K562 (cell line): ENCODE results near the gene CCNL1. TPM values are rescaled to one million over a fixed set of nuclear protein-coding genes. Genes with fewer than 3 reads are reported as not detected.

Experiments used
- CBFA2T3 ChIP-seq: fragments of 450-650 bp; IDR thresholded peaks from 2 replicates; pipeline ENCODE4 v1.6.1; 2017
- CBX5 ChIP-seq: IDR thresholded peaks from 2 replicates; pipeline ENCODE4 v1.6.1; 2014; ENCODE audit warnings: low read depth, borderline replicate concordance
- CHD2 ChIP-seq: IDR thresholded peaks from 2 replicates; pipeline ENCODE4 v1.6.1; 2011; ENCODE audit warnings: low read depth, low read length
- ELK3 ChIP-seq: fragments of 450-650 bp; formaldehyde crosslinking; IDR thresholded peaks from 2 replicates; pipeline ENCODE4 v1.4.0; 2020; ENCODE audit warnings: mild to moderate bottlenecking
- FOXA3 ChIP-seq, 2 experiments: fragments of 450-650 bp in 1 of 2; sonication (generic) in 1 of 2; formaldehyde crosslinking; IDR thresholded peaks in 1 of 2; conservative IDR thresholded peaks in 1 of 2; 2 replicates each; pipeline versions ENCODE4 v1.4.0 to v1.8.0; 2020 to 2022; ENCODE audit warnings: mild to moderate bottlenecking in 2 of 2, missing genetic modification reagents in 1 of 2
- FOXM1 ChIP-seq, 2 experiments: fragments of 450-650 bp in 1 of 2; sonication (generic) in 1 of 2; formaldehyde crosslinking in 1 of 2; IDR thresholded peaks; 2 replicates each; pipeline versions ENCODE4 v1.6.1 to v1.9.0; 2017 to 2022; ENCODE audit warnings: low read depth in 2 of 2, mild to moderate bottlenecking in 2 of 2, missing genetic modification reagents in 1 of 2, moderate library complexity in 1 of 2
- GABPB1 ChIP-seq: sonication (generic); formaldehyde crosslinking; IDR thresholded peaks from 2 replicates; pipeline ENCODE4 v1.8.0; 2022; ENCODE audit warnings: mild to moderate bottlenecking, missing genetic modification reagents
- ID3 ChIP-seq, 2 experiments: fragments of 250-450 bp in 1 of 2; fragments of 450-650 bp in 1 of 2; sonication (Bioruptor Pico) in 1 of 2; IDR thresholded peaks; 2 replicates each; pipeline versions ENCODE4 v1.6.1 to v1.8.0; 2016 to 2021; ENCODE audit warnings: mild to moderate bottlenecking in 2 of 2, moderate library complexity in 2 of 2, missing compliant biosample characterization in 1 of 2, missing genetic modification characterization in 1 of 2
- ILF3 ChIP-seq: fragments of 450-650 bp; IDR thresholded peaks from 2 replicates; pipeline ENCODE4 v1.6.1; 2018; ENCODE audit warnings: antibody characterized with exemption, mild to moderate bottlenecking, moderate library complexity, borderline replicate concordance
- KLF13 ChIP-seq: fragments of 450-650 bp; IDR thresholded peaks from 2 replicates; pipeline ENCODE4 v1.6.1; 2016; ENCODE audit warnings: missing genetic modification characterization, low read depth, mild to moderate bottlenecking, missing compliant biosample characterization, moderate library complexity, borderline replicate concordance
- LCOR ChIP-seq: sonication (generic); formaldehyde crosslinking; IDR thresholded peaks from 2 replicates; pipeline ENCODE4 v1.8.0; 2022; ENCODE audit warnings: mild to moderate bottlenecking, missing genetic modification reagents
- NCOA6 ChIP-seq: fragments of 450-650 bp; IDR thresholded peaks from 2 replicates; pipeline ENCODE4 v1.6.1; 2017; ENCODE audit warnings: mild to moderate bottlenecking
- PCBP1 ChIP-seq: fragments of 200-400 bp; formaldehyde crosslinking; IDR thresholded peaks from 2 replicates; pipeline ENCODE4 v1.6.1; 2018; ENCODE audit warnings: mild to moderate bottlenecking, low read depth, low read length; ENCODE audit not compliant: poor library complexity, severe bottlenecking
- POLR3A ChIP-seq: IDR thresholded peaks from 2 replicates; pipeline ENCODE4 v1.6.1; 2011; ENCODE audit warnings: borderline replicate concordance, mild to moderate bottlenecking, moderate library complexity; ENCODE audit not compliant: insufficient read length, insufficient read depth; ENCODE audit errors: extremely low read depth
- SIN3A ChIP-seq, 2 experiments: fragments of 150-350 bp in 1 of 2; IDR thresholded peaks; 2 replicates each; pipeline ENCODE4 v1.6.1; 2011 to 2016; ENCODE audit warnings: borderline replicate concordance in 2 of 2, low read depth in 2 of 2, low read length in 2 of 2, mild to moderate bottlenecking in 2 of 2, moderate library complexity in 2 of 2; ENCODE audit not compliant: control insufficient read depth in 1 of 2
- SMARCA4 ChIP-seq: fragments of 450-650 bp; IDR thresholded peaks from 2 replicates; pipeline ENCODE4 v1.6.1; 2016
- ZNF174 ChIP-seq: fragments of 250-450 bp; sonication (Bioruptor Pico); IDR thresholded peaks from 2 replicates; pipeline ENCODE4 v1.4.0; 2020; ENCODE audit warnings: mild to moderate bottlenecking
- ZNF324 ChIP-seq: fragments of 250-450 bp; sonication (Bioruptor Pico); IDR thresholded peaks from 2 replicates; pipeline ENCODE4 v1.4.0; 2020; ENCODE audit warnings: mild to moderate bottlenecking
- ZNF586 ChIP-seq: fragments of 450-650 bp; formaldehyde crosslinking; conservative IDR thresholded peaks from 2 replicates; pipeline ENCODE4 v1.4.0; 2020; ENCODE audit warnings: mild to moderate bottlenecking, moderate library complexity
- ZNF778 ChIP-seq: fragments of 450-650 bp; formaldehyde crosslinking; IDR thresholded peaks from 2 replicates; pipeline ENCODE4 v1.4.0; 2020; ENCODE audit warnings: mild to moderate bottlenecking, moderate library complexity
- polyA plus RNA-seq, 8 experiments: library from polyadenylated mRNA; depleted of rRNA in 4 of 8; stranded (reverse) in 5 of 8; unstranded in 3 of 8; fragments of >200 nt; fragmentation: Nextera tagmentation in 2 of 8; fragmentation: Illumina TruSeq in 1 of 8; extraction: Ambion mirVana in 2 of 8; extraction: Trizol in 1 of 8; gene quantifications; 2 replicates each; pipeline versions ENCODE4 v1.2.1 to v1.2.3, GENCODE V29; 2011 to 2014; ENCODE audit warnings: inconsistent platforms in 1 of 8, missing spikeins in 1 of 8
- total RNA-seq, 7 experiments: library from RNA; depleted of rRNA in 6 of 7; stranded (reverse); fragments of >200 nt in 6 of 7; fragmentation: Illumina TruSeq in 2 of 7; extraction: Trizol in 2 of 7; gene quantifications; 2 replicates each; pipeline versions ENCODE4 v1.2.1 to v1.2.3, GENCODE V29; 2011 to 2021; ENCODE audit warnings: low replicate concordance in 1 of 7
- TF ChIP-seq, protein P1 (sequence below): fragments of 450-650 bp; IDR thresholded peaks from 2 replicates; pipeline ENCODE4 v1.6.1; 2017; ENCODE audit warnings: antibody characterized with exemption
- TF ChIP-seq, protein P2 (sequence below): fragments of 250-450 bp; sonication (Bioruptor Pico); IDR thresholded peaks from 2 replicates; pipeline ENCODE4 v1.5.1; 2021; ENCODE audit warnings: mild to moderate bottlenecking

Gene CCNL1
- total and polyA plus RNA-seq, 9 of the 15 experiments (the other 6 are each of a cell fraction or from before 2014, with no cell fraction given): 16.1 to 186 (median 132) TPM

GRCh38 chr3:157159762-157160657, at the start of gene CCNL1 (continued):
- TF ChIP-seq NCOA6 (peak; percentile 86), ELK3 (no peak), FOXA3 (CRISPR knock-in tag; conservative IDR thresholded peaks at IDR 0.05 in 1 of 2, IDR thresholded peaks at IDR 0.05 in 1 of 2) (peak in 1 of 2 experiments; percentile 71; a peak in 1 of 4 replicates), ILF3 (peak; percentile 92; the same call in 1 of the 2 replicates), SIN3A (IDR thresholded peaks at IDR 0.05; ENCODE audit: borderline replicate concordance in 2 of 2, control insufficient read depth in 1 of 2, low read depth in 2 of 2, low read length in 2 of 2) (peak; percentile 34 to 78; a peak in 2 of 4 replicates), ZNF174 (CRISPR knock-in tag) (no peak), ZNF324 (CRISPR knock-in tag) (peak; percentile 35; the same call in 1 of the 2 replicates), ZNF586 (no peak), CBX5 (no peak), FOXM1 (IDR thresholded peaks at IDR 0.05; ENCODE audit: low read depth) (no peak), FOXM1 (CRISPR knock-in tag; IDR thresholded peaks at IDR 0.05; ENCODE audit: low read depth) (peak; percentile 96), CBFA2T3 (peak; percentile 33; the same call in 1 of the 2 replicates), CHD2 (peak; percentile 92), POLR3A (no peak), SMARCA4 (no peak), KLF13 (tag) (peak; percentile 88; the same call in 1 of the 2 replicates), LCOR (CRISPR knock-in tag) (peak; percentile 98), ID3 (CRISPR knock-in tag; IDR thresholded peaks at IDR 0.05) (no peak), ID3 (tag; IDR thresholded peaks at IDR 0.05) (peak; percentile 73; the same call in 1 of the 2 replicates), ZNF778 (CRISPR knock-in tag) (no peak), GABPB1 (CRISPR knock-in tag) (peak; percentile 94), PCBP1 (peak; percentile 100)
- TF ChIP-seq, protein P1, sequence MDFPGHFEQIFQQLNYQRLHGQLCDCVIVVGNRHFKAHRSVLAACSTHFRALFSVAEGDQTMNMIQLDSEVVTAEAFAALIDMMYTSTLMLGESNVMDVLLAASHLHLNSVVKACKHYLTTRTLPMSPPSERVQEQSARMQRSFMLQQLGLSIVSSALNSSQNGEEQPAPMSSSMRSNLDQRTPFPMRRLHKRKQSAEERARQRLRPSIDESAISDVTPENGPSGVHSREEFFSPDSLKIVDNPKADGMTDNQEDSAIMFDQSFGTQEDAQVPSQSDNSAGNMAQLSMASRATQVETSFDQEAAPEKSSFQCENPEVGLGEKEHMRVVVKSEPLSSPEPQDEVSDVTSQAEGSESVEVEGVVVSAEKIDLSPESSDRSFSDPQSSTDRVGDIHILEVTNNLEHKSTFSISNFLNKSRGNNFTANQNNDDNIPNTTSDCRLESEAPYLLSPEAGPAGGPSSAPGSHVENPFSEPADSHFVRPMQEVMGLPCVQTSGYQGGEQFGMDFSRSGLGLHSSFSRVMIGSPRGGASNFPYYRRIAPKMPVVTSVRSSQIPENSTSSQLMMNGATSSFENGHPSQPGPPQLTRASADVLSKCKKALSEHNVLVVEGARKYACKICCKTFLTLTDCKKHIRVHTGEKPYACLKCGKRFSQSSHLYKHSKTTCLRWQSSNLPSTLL: no peak
- TF ChIP-seq, protein P2, sequence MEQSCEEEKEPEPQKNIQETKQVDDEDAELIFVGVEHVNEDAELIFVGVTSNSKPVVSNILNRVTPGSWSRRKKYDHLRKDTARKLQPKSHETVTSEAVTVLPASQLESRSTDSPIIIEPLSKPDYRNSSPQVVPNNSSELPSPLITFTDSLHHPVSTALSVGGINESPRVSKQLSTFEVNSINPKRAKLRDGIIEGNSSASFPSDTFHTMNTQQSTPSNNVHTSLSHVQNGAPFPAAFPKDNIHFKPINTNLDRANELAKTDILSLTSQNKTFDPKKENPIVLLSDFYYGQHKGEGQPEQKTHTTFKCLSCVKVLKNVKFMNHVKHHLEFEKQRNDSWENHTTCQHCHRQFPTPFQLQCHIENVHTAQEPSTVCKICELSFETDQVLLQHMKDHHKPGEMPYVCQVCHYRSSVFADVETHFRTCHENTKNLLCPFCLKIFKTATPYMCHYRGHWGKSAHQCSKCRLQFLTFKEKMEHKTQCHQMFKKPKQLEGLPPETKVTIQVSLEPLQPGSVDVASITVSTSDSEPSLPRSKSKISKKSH (CRISPR knock-in tag): no peak
